Activated CD4-positive, CD25-positive, alpha-beta regulatory T cell (primary cell): ENCODE data around the gene UBE2G1.

ENCODE experiments used
- DNase-seq, 4 experiments: peaks; one replicate each; lab custom pipeline; 2025; lab: John Stamatoyannopoulos, UW

Gene UBE2G1

DNA sequence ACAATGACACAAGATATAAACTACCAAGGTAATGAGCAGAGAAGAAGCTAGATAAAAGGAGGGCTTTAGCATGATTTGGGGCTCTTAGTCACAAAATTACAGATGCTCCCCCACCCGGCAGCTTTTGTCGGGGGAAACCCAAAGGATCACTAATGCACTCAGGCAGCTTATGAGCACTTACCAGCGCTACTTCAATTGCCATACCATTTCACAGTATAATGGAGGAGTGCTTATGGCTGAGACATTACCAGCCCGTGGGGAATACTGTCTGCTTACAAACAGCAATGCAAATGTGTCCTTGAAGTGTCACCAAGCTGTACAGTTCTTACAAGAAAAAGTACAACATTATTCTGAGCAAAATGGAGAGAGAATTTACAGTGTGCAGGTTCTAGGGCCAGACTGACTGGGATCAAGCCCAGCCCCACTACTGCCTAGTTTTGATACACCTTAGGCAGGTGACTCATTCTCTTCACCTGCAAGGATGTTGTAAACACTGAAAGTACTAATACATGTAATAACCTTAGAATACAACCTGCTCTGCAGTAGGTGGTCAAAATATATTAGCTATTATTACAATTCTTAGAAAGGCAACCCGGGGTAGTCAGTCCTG is 119.0 kb downstream of the UBE2G1 start:
- DNase-seq: no peak

DNA sequence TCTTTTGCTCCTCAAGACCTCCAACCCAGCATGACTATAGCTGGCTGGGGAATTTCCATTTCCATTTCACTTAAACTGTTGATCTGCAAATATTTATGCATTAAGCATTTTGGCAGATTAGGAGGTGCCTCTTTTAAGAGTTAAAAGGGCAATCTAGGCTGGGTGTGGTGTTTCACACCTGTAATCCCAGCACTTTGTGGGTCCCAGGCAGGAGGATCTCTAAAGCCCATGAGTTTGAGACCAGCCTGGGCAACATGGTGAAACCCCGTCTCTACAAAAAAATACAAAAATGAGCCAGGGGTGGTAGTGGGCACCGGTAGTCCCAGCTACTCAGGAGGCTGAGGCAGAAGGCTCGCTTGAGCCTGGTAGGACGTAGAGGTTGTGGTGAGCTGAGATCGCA is 119.8 kb downstream of the UBE2G1 start:
- DNase-seq: no peak

DNA sequence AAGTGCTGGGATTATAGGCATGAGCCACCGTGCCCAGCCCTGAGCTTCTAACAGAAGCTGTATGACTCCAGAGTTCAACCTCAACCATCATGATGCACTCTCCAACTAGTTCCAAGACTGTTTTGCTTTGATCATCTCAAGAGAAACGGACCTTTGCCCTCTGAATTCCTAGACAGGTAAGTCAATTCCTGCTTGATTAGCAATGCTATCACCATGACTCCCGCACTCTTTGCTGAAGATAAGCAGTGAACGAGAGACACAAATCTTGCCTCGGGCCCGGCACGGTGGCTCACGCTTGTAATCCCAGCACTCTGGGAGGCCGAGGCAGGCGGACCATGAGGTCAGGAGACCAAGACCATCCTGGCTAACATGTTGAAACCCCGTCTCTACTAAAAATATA is 124.9 kb downstream of the UBE2G1 start:
- DNase-seq: no peak

- no peak for DNase-seq
Observed at GRCh38 chr17:4236456-4236855, 130.0 kb downstream of the UBE2G1 start.

- DNase-seq: no peak
Observed at GRCh38 chr17:4235372-4236279, 130.8 kb downstream of the UBE2G1 start.

GRCh38 chr17:4234401-4234800 is 132.1 kb downstream of the UBE2G1 start:
- DNase-seq: no peak

DNA sequence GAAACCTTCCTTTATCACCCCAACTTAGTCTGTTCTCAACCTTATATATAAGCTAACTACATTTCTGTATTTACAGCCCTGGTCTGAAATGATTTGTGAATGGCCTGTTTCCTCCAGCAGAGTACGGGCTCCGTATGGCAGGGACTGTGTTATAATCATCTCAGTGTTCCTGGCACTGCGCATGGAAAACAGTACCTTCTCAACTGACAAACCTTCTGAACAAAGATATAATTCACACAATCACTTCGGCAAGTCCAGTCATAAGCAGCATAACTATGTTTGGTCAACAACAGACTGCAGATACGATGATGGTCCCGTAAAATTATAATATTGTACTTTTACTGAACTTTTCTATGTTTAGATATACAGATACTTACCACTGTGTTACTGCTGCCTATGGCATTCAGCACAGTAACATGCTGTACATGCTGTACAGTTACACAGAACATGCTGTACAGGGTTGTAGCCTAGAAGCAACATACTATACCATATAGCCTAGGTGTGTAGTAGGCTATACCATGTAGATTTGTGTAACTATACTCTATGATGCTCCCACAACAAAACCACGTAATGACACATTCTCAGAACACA is 132.7 kb downstream of the UBE2G1 start:
- no peak for DNase-seq

- no peak for DNase-seq
Observed at GRCh38 chr17:4232168-4232813, 134.2 kb downstream of the UBE2G1 start.

DNA sequence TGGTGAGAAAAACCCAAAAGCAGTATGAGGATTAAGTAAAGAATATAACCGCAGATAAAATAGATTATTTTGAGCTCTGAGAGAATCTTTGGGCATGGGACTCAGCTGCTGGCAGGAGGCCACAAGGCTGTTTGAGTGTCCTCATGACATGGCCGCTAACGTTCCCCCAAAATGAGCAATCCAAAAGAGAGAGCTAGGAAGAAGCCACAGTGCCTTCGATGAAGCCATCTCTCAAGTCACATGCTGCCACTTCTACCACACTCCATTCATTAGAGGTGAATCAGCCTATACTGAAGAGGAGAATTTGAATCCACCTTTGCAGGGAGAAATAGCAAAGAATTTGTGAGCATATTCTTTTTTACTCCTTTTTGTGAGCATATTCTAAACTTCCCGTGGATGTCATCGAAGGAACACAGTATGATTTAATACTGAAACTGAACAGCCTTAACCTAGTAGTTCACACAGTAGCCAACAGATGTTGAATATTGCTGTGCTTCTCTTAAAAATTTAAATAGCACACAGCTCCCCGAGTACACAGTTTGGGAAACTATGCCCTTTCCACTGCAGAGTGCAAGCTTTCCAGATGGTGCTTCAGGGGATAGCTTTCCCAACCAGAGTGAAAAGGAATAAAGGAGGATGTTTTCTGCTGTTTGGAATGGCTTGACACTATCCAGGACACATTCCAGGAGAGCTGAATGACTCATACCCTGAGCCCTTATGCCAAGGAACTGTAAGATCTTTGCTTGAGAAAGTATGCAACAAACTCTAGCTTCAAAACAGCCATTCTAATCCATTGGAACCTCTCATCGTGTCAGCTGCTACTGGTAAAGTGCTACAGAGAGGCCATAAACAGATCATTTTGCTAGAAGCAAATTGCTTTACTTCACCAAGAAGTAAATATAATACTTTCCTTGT is 136.6 kb downstream of the UBE2G1 start:
- DNase-seq: no peak

DNA sequence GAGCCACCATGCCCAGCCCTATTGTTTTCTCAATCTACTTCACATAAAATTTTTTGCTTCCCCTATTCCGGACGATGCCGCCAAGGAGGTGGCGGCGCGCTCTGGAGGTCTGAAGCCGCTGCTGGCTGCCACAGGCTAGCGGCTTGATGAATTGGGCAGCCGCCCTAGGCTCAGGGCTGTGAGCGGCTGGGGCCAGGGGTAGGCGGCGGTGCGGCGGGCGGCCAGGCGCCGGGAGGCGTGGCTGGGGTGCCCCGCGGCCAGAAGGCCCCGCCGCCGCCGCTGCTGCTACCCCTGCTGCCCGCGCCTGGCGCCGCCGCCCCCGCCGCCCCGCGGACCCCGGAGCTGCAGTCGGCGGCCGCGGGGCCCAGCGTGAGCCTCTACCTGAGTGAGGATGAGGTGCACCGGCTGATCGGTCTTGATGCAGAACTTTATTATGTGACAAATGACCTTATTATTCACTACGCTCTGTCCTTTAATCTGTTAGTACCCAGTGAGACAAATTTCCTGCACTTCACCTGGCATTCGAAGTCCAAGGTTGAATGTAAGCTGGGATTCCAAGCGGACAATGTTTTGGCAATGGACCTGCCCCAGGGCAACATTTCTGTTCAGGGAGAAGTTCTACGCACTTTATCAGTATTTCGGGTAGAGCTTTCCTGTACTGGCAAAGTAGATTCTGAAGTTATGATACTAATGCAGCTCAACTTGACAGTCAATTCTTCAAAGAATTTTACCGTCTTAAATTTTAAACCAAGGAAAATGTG is 144.4 kb downstream of the UBE2G1 start:
- no peak for DNase-seq

DNA sequence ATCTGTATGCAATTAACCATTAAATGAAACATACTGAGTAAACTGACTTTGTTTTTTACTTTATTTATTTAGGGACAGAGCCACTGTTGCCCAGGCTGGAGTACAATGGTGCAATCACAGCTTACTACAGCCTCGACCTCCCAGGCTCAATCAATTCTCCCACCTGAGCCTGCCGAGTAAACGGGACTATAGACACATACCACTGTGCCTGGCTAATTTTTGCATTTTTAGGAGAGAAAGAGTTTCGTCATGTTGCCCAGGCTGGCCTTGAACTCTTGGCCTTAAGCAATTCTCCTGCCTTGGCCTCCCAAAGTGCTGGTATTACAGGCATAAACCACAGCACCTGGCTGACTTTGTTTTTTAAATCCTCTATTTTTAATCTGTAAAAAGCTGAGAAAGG is 145.3 kb downstream of the UBE2G1 start:
- no peak for DNase-seq

DNA sequence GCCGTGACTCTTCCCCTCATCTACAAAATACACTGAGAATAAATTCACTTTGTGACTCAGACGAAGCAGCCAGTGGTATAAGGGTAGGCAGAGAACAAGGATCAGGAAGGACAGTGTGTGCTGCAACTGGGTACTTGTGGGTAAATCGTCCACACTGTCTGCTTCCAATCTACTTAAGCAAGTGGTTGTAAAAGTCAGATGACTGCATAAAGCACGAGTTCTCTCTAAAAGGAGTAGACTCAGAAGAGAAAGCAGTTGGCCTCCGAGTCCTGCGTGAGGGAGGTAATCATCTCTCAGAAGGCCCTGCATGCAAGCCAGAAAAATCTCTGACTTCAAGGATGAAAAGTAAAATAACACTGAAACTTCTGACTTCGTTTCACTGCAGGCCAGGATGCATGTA is 145.8 kb downstream of the UBE2G1 start:
- DNase-seq: no peak
